HG03432 (cell line): Measurements from ENCODE around the gene CDT1.

Experiments
- ATAC-seq: cut with Tn5 transposase; IDR thresholded peaks from one replicate; pipeline ENCODE4 v1.9.1; 2021; ENCODE audit warnings: mild to moderate bottlenecking, moderate library complexity; ENCODE audit not compliant: unreplicated experiment

Gene CDT1

DNA sequence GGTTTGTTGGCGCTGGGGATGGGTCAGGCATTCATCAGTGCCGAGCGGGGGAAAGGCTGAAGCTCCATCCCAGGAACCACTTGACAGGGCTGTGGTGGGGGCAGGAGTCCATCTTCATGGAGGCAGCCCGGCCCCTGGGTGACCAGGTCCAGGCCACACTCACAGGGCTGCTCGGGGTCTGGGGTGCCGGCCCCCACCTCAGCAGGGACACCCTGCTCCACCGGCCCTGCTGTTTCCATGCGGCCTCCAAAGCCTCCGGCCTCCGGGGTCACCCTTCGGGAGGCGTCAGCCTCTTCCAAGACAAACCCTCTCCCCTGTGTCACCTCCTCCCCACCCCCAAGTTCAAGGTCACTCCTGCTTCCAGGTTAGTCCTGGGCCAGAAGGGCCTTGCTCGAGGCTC, 31.1 kb downstream of the CDT1 start:
- ATAC-seq: no peak

DNA sequence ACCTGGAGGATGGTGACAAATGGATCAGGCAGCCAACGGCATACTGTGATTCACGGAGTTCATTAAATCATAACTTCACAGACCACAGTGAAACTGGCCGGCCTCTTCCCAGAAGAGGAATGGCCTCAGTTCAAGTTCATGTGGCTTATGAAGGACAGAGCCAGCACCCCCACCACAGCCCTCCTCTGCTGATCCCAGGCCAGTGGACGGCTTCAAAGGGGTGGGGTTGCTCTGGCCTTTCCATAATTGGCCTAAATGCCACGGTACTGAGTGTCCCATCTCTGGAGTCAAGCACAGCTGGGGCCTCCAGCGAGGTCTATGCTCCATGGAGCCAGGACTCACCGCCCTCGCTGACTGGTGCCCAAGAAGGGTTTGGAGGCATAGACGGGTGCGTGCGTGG, 31.8 kb downstream of the CDT1 start:
- ATAC-seq: no peak

DNA sequence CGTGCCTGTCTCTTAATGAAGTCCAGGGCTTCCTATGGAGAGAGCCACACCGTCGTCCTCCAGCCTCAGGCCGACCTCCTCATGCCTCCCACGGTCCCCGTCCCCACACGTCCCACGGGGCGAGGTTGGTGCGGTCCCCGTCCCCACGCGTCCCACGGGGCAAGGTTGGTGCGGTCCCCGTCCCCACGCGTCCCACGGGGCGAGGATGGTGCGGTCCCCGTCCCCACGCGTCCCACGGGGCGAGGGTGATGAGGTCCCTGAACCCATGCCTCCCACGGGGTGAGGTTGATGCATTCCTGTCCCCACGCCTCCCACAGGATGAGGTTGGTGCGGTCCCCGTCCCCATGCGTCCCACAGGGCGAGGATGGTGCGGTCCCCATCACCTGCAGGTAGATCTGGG, 32.2 kb downstream of the CDT1 start:
- no peak for ATAC-seq

GRCh38 chr16:88836791-88837190, 33.2 kb downstream of the CDT1 start:
- no peak for ATAC-seq

GRCh38 chr16:88837806-88838205, 34.2 kb downstream of the CDT1 start:
- no peak for ATAC-seq

- no peak for ATAC-seq
Measured at GRCh38 chr16:88838566-88838965, 35.0 kb downstream of the CDT1 start.

- no peak for ATAC-seq
Measured at GRCh38 chr16:88839026-88839529, 35.5 kb downstream of the CDT1 start.

DNA sequence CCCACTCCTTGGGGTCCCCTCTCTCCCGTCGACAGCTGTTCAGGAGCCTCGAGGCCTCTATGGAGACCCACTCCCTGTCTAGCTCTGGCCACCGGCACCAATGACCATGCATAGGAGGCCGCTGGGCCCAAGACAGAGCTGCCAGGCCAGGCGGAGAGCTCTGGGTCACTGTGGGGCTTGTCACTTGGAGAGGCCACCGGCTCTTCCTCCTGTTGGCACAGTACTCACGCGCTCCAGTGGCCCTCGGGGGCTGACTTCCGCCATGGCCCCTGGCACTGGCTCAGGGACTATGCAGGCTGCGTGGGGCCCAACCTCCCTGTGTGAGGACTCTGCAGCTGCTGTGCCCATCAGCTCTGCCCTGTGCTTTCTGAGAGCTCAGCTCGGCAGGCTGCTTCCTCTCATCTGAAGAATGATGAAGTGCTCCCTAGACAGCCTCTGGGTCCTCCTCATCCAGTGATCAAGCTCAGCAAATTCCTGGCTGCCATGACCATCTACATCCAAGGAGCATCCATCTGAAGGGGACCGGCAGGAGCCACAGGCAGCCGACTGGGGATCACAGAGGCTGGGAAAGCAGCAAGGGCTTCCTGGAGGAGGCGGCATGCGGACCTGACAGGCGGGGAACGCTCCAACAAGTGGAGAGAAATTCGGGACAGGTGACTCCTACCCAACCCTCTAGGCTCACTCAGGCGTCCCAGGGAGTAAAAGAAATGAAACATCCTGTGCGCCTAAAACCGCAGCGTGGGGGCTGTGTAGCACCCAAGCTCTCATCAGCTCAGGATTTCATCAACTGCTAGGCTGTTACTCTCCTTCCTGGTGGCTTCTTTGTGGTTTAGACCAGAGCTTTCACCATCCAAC, 36.4 kb downstream of the CDT1 start:
- ATAC-seq: no peak

DNA sequence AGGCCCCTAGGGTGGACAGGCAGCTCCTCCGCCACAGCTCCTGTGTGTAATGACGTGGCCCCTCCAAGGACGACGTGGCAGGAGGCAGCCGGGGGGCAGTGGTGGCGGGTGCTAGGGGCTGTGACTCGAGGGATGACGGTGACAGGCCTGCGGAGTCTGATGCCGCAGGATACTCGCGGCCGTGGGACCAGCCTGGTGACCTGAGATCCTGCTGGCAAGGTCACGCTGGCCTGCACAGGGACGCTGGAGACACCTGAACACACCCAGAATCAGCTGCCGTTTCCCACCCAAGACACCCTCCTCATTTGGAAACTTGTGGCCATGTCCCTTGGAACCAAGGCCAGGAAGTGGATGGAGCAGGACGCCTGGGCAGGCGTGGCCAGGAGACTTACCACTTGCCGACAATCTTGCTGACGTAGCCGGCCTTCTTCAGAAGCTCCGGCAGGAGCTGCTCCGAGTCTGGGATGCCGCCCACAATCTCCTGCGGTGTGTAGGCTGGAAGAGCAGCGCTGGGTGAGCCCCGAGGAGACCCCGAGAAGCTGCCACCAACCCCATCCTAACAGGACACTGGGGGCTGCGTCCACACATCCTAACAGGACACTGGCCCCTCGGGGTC, 37.1 kb downstream of the CDT1 start:
- no peak for ATAC-seq

GRCh38 chr16:88841521-88842307, 38.1 kb downstream of the CDT1 start:
- no peak for ATAC-seq

- ATAC-seq: no peak
Measured at GRCh38 chr16:88842308-88842756, 38.7 kb downstream of the CDT1 start.

DNA sequence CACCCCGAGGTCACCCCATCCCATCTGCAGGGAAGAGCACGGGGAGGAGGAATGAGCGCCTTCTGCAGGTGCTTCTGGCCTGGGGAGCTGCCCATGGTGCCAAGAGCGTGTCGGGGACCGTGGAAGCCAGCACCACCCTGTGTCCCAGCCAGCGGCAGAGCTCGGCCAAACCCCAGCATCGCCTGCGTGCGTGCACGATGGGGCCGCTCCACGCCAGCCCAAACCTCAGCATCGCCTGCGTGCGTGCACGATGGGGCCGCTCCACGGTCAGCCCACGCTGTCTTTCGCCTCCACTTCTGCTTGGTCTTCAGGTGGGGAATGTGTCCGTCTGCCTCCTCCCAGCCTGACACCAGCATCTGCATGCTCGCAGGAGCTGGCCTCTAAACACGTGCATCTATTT, 39.2 kb downstream of the CDT1 start:
- ATAC-seq: no peak

DNA sequence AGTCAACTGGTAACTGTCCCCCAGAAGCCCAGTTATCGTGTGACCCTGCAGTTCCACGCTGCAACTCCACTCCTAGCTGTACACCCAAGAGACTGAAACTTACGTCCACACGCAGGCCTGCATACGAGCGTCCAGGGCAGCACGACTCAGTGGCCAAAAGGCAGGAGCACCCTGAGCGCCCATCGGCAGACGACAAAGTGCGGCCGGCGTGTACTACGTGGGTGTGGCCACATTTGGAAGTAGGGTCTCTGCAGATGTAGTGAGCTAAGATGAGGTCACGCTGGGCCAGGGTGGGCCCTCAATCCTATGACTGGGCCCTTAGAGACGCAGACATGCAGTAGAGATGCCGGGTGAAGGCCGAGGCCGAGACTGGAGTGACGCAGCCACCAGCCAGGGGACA, 39.7 kb downstream of the CDT1 start:
- ATAC-seq: no peak

- no peak for ATAC-seq
Measured at GRCh38 chr16:88844419-88845036, 40.9 kb downstream of the CDT1 start.

DNA sequence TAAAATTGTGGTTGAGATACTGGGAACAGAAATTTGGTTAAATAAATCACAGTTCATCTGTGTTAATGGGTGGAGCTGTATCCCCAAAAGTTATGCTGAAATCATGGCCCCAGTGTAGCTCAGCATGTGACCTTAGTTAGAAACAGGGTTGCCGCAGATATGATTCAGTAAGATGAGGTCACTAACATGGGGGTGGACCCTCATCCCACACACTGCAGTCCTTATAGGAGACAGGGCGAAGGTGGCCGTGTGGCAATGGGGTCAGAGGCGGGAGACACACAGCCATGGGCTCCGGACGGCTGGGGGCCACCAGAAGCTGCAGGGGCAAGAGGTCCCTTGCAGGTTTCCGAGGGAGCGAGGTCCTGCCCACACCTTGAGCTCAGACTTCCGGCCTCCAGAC, 42.5 kb downstream of the CDT1 start:
- ATAC-seq: no peak

GRCh38 chr16:88847654-88848053, 44.1 kb downstream of the CDT1 start:
- ATAC-seq: no peak

- ATAC-seq: no peak
Measured at GRCh38 chr16:88848557-88848956, 45.0 kb downstream of the CDT1 start.

GRCh38 chr16:88850531-88851199, 47.1 kb downstream of the CDT1 start:
- no peak for ATAC-seq

DNA sequence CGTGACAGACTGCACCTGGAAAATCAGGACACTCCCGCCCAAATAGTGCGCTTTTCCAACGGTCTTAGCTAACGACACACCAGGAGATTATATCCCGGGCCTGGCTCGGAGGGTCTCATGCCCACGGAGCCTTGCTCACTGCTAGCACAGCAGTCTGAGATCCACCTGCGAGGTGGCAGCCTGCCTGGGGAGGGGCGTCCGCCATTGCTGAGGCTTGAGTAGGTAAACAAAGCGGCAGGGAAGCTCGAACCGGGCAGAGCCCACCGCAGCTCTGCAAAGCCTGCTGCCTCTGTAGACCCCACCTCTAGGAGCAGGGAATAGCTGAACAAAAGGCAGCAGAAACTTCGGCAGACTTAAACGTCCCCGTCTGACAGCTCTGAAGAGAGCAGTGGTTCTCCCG, 48.0 kb downstream of the CDT1 start:
- ATAC-seq: no peak

- no peak for ATAC-seq
Measured at GRCh38 chr16:88853325-88853941, 49.8 kb downstream of the CDT1 start.
